ENCODE data around the gene KRT82. TPM values are rescaled to one million over a fixed set of nuclear protein-coding genes. Genes with fewer than 3 reads are reported as not detected.

The KRT82 gene
- total RNA-seq, 2 donors from 2014 or later = not detected

DNA sequence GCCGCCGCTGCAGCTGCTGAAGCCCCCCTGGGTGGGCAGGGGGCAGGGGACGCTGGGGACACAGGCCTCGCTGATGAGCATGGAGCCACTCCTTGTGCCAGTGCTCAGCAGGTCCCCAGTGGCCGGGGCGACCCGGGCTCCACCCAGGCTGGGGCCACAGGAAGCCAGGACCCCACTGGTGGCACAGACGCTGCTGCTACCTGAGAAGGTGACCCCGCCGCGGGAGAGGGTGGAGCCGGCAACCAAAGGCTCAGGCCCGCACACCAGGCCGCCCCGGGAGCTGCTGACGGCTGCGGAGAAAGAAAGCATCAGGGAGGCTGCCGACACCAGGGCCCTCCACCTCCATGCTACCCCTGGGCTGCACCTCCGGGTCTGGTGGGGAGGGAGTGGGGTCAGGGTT is 28.0 kb downstream of the KRT82 start:
- Histone ChIP-seq H3K27ac (no peak overlapping the region), H3K4me3 (no peak overlapping the region), H3K4me1 (no peaks in the 10 kb centered on the region), H3K27me3 (no peaks in the 10 kb centered on the region), H3K36me3 (no peaks in the 10 kb centered on the region), H3K9me3 (no peaks in the 10 kb centered on the region)
- DNase-seq (ENCODE audit: low spot score) = no peak
- TF ChIP-seq, protein P1, sequence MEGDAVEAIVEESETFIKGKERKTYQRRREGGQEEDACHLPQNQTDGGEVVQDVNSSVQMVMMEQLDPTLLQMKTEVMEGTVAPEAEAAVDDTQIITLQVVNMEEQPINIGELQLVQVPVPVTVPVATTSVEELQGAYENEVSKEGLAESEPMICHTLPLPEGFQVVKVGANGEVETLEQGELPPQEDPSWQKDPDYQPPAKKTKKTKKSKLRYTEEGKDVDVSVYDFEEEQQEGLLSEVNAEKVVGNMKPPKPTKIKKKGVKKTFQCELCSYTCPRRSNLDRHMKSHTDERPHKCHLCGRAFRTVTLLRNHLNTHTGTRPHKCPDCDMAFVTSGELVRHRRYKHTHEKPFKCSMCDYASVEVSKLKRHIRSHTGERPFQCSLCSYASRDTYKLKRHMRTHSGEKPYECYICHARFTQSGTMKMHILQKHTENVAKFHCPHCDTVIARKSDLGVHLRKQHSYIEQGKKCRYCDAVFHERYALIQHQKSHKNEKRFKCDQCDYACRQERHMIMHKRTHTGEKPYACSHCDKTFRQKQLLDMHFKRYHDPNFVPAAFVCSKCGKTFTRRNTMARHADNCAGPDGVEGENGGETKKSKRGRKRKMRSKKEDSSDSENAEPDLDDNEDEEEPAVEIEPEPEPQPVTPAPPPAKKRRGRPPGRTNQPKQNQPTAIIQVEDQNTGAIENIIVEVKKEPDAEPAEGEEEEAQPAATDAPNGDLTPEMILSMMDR (IDR thresholded peaks at IDR 0.05) = no peak

DNA sequence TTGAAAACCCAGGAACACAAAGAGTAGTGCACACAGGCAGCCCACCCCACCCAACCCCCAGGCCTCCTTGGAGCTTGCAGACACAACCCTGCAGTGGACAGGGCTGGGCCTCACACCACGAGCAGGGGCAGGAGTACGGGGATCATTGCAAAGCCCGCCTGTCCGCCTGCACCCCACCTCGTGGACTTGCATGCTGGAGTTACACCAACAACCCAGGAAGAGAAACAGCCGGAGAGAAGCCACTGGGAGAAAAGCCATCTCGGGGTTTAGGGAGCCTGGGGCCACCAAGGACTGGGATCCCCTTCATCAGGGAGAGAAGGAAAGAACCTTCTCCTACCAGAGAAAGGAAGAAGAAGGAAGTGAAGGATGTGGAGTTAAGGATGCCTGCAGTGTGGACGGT is 28.9 kb downstream of the KRT82 start:
- Histone ChIP-seq H3K4me1 (no peaks in the 10 kb centered on the region), H3K9me3 (no peaks in the 10 kb centered on the region), H3K27me3 (no peaks in the 10 kb centered on the region), H3K36me3 (no peaks in the 10 kb centered on the region), H3K27ac (no peak overlapping the region), H3K4me3 (no peak overlapping the region)
- no peak for DNase-seq (ENCODE audit: low spot score)
- TF ChIP-seq, protein P1 (IDR thresholded peaks at IDR 0.05) = no peak

DNA sequence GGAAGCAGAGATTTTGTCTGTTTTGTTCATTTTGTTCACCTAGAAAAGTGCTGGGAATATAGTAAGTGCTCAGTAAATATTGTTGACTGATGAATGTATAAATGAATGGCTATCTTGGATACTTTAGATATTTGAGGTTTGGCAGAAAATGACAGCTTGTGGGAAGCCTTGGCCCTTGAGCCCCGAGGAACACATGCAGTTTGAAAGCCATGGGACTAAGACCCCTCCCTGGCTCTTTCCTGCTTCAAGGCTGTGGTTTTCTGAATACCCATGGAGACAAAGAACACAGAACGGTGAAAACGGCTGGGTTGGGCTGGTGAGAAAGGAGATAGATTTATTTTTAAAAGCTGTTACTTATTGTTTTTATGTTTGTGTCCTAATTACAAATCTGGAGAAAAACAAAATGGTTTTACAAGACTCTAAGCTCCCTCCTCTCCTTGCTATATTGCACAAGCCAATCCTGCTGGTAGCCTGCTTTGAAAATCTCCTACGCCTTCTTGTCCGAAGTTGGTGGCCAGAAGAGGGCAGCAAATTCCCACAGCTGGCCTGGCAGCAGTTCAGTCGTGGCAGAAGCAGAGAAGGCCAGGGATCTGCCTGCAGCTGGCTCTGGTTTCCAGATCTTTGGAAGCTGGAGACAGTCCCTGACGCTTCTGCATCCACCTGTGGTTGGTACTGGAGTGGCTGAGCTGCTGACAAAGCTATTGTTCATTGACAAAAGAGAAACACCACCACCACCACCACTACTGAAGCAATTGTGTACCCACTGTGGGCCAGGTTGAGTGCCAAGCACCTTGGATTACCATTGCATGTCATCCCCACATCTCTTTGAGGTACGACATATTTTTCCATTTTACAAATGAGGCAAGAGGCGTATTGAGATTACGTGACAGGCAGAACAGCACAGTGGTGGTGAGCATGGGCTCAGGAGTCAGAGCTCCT is 33.6 kb downstream of the KRT82 start:
- Histone ChIP-seq H3K9me3 (no peaks in the 10 kb centered on the region), H3K36me3 (no peaks in the 10 kb centered on the region), H3K27me3 (no peaks in the 10 kb centered on the region), H3K4me3 (no peak overlapping the region), H3K4me1 (no peaks in the 10 kb centered on the region), H3K27ac (no peak overlapping the region)
- DNase-seq (ENCODE audit: low spot score) = peak; percentile 88
- TF ChIP-seq, protein P1 (IDR thresholded peaks at IDR 0.05) = peak; percentile 53 to 85

DNA sequence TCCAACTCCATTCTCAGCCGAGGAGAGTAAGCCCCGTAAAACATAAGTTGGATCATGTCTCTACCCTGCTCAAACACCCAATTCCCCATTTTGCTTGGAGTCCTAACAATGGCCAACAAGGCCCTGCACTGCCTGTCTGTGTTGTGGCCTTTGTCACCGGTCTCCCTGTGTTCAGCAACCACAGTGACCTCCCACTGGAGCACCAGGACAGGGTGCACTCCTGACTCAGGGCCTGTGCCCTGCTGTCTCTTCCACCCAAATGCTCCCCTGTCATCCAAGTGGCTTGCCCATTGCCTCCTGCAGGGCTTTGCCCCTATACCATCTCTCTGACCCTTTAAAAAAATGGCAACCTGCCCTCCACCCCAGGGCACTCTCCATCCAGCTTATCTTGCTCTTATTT is 34.4 kb downstream of the KRT82 start:
- TF ChIP-seq, protein P1 (IDR thresholded peaks at IDR 0.05) = no peak
- H3K4me3 ChIP-seq = no peak overlapping the region
- no peak for DNase-seq (ENCODE audit: low spot score)
- no peaks in the 10 kb centered on the region for H3K27me3 ChIP-seq
- peak overlapping the region; percentile 35 to 39 for H3K27ac ChIP-seq
- no peaks in the 10 kb centered on the region for H3K9me3 ChIP-seq
- no peaks in the 10 kb centered on the region for H3K36me3 ChIP-seq
- no peaks in the 10 kb centered on the region for H3K4me1 ChIP-seq

DNA sequence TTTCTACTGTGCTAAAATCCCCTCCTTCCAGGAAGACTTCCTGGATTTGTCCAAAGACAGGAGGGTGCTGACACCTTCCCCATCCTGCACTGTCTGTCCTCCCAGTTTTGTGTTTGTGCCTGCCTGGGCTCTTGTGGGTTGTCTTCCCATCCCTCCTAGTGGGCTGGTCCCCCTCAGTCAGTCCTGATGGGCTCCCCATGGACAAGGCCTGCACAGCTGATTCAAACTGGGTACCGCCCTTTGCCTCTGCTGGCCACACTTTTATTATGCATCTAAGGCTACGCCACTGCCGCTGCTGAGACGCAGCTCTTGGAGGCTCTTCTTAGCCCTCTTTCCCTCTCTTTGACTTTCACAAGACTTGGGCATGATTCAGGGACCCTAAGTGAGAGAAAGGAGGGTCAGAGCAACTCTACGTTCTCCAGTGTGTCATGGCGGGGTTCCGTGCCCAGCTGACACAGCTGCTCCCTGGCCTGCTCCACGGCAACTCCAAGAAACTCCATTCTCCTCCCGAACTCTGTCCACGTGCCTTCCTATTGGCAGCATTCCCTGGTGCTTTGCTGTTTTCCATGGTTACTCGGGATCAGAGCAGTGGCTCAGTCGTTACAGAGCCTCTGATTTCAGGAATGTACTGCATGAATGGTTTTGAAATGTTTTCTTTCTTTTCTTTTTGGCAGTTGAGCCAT is 35.1 kb downstream of the KRT82 start:
- H3K4me3 ChIP-seq = no peak overlapping the region
- TF ChIP-seq, protein P1 (IDR thresholded peaks at IDR 0.05) = no peak

More for the DNA sequence above, 35.1 kb downstream of the KRT82 start:
- Histone ChIP-seq H3K9me3 (no peaks in the 10 kb centered on the region), H3K27ac (peak overlapping the region; percentile 35 to 39), H3K27me3 (no peaks in the 10 kb centered on the region), H3K36me3 (no peaks in the 10 kb centered on the region), H3K4me1 (no peaks in the 10 kb centered on the region)
- peak; percentile 84 for DNase-seq (ENCODE audit: low spot score)
